Measurements from ENCODE around the gene FUT1. TPM values are rescaled to one million over a fixed set of nuclear protein-coding genes. Genes with fewer than 3 reads are reported as not detected.
A peak's percentile ranks its signal among the peaks of the same experiment; 100 is the strongest.

Gene FUT1
- total and polyA plus RNA-seq, 9 of the 15 experiments (the other 6 are each of a cell fraction or from before 2014, with no cell fraction given), result 2.3 to 18.5 (median 8.8) TPM

DNA sequence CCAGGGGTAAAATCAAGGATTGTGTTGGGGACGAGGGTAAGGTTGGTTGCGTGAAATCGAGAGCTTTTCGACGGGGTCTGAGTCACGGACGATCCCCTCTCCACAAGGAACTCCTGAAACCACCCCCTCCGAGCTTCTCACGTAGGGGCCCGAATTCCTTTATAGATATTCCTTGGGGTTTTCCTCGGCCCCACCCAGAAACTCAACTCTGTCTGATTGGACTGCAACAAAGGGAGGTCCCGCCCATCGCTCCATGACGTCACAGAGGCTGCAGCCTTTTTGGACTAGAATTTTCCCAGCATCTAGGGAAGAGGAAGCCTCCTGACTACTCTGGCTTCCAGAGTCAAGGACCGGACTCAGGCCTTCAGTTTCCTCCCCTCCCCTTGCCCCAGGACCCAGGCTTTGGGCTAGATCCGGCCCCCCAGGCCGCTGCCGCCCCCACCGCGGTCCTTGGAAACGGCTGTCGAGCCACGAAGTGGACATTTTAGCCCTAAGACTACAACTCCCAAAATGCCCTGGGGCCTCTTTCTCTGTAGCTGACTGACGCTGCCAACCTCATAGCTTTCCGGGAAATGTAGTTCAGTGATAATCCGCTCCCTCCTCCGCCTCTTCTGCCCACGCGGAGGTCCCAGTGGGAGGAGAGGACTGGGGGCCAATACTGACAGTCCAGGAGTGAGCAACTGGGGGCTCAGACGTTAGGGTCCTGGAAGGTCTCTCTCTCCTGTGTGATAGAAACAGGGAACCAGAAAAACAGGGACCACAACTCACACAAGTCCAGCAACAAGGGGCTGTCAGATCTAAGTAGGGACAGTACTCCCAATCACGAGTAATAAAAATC is 5.5 kb downstream of the FUT1 start, which contains the start of gene IZUMO1 (continued):
- TF ChIP-seq, protein P1, sequence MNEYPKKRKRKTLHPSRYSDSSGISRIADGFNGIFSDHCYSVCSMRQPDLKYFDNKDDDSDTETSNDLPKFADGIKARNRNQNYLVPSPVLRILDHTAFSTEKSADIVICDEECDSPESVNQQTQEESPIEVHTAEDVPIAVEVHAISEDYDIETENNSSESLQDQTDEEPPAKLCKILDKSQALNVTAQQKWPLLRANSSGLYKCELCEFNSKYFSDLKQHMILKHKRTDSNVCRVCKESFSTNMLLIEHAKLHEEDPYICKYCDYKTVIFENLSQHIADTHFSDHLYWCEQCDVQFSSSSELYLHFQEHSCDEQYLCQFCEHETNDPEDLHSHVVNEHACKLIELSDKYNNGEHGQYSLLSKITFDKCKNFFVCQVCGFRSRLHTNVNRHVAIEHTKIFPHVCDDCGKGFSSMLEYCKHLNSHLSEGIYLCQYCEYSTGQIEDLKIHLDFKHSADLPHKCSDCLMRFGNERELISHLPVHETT (CRISPR knock-in tag; conservative IDR thresholded peaks at IDR 0.05 in 1 of 2, IDR thresholded peaks at IDR 0.05 in 1 of 2), result peak in 1 of 2 experiments; percentile 84; a peak in 2 of 4 replicates
- TF ChIP-seq, protein P2, sequence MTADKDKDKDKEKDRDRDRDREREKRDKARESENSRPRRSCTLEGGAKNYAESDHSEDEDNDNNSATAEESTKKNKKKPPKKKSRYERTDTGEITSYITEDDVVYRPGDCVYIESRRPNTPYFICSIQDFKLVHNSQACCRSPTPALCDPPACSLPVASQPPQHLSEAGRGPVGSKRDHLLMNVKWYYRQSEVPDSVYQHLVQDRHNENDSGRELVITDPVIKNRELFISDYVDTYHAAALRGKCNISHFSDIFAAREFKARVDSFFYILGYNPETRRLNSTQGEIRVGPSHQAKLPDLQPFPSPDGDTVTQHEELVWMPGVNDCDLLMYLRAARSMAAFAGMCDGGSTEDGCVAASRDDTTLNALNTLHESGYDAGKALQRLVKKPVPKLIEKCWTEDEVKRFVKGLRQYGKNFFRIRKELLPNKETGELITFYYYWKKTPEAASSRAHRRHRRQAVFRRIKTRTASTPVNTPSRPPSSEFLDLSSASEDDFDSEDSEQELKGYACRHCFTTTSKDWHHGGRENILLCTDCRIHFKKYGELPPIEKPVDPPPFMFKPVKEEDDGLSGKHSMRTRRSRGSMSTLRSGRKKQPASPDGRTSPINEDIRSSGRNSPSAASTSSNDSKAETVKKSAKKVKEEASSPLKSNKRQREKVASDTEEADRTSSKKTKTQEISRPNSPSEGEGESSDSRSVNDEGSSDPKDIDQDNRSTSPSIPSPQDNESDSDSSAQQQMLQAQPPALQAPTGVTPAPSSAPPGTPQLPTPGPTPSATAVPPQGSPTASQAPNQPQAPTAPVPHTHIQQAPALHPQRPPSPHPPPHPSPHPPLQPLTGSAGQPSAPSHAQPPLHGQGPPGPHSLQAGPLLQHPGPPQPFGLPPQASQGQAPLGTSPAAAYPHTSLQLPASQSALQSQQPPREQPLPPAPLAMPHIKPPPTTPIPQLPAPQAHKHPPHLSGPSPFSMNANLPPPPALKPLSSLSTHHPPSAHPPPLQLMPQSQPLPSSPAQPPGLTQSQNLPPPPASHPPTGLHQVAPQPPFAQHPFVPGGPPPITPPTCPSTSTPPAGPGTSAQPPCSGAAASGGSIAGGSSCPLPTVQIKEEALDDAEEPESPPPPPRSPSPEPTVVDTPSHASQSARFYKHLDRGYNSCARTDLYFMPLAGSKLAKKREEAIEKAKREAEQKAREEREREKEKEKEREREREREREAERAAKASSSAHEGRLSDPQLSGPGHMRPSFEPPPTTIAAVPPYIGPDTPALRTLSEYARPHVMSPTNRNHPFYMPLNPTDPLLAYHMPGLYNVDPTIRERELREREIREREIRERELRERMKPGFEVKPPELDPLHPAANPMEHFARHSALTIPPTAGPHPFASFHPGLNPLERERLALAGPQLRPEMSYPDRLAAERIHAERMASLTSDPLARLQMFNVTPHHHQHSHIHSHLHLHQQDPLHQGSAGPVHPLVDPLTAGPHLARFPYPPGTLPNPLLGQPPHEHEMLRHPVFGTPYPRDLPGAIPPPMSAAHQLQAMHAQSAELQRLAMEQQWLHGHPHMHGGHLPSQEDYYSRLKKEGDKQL (CRISPR knock-in tag; IDR thresholded peaks at IDR 0.05; ENCODE audit: borderline replicate concordance), result no peak
- TF ChIP-seq JUNB (CRISPR knock-in tag; conservative IDR thresholded peaks at IDR 0.05), result no peak
- TF ChIP-seq ZEB2 (IDR thresholded peaks at IDR 0.05), result no peak
- TF ChIP-seq SIN3B (IDR thresholded peaks at IDR 0.05; ENCODE audit: low read depth), result no peak
- TF ChIP-seq HIVEP1 (CRISPR knock-in tag; IDR thresholded peaks at IDR 0.05), result no peak
- no peak for TF ChIP-seq ZNF224 (CRISPR knock-in tag; IDR thresholded peaks at IDR 0.05)
- peak; percentile 97 for TF ChIP-seq ATF7 (IDR thresholded peaks at IDR 0.05)
- TF ChIP-seq ZNF143 (CRISPR knock-in tag; IDR thresholded peaks at IDR 0.05), result peak; percentile 98
- TF ChIP-seq ZBTB7A (IDR thresholded peaks at IDR 0.05; ENCODE audit: borderline replicate concordance, control insufficient read depth, low read depth, low read length), result peak; percentile 63; the same call in 1 of the 2 replicates
- TF ChIP-seq, protein P3, sequence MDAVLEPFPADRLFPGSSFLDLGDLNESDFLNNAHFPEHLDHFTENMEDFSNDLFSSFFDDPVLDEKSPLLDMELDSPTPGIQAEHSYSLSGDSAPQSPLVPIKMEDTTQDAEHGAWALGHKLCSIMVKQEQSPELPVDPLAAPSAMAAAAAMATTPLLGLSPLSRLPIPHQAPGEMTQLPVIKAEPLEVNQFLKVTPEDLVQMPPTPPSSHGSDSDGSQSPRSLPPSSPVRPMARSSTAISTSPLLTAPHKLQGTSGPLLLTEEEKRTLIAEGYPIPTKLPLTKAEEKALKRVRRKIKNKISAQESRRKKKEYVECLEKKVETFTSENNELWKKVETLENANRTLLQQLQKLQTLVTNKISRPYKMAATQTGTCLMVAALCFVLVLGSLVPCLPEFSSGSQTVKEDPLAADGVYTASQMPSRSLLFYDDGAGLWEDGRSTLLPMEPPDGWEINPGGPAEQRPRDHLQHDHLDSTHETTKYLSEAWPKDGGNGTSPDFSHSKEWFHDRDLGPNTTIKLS (IDR thresholded peaks at IDR 0.05; ENCODE audit: borderline replicate concordance, low read depth), result peak; percentile 89
- TF ChIP-seq CHD2 (IDR thresholded peaks at IDR 0.05; ENCODE audit: low read depth, low read length), result no peak
- TF ChIP-seq, protein P4, sequence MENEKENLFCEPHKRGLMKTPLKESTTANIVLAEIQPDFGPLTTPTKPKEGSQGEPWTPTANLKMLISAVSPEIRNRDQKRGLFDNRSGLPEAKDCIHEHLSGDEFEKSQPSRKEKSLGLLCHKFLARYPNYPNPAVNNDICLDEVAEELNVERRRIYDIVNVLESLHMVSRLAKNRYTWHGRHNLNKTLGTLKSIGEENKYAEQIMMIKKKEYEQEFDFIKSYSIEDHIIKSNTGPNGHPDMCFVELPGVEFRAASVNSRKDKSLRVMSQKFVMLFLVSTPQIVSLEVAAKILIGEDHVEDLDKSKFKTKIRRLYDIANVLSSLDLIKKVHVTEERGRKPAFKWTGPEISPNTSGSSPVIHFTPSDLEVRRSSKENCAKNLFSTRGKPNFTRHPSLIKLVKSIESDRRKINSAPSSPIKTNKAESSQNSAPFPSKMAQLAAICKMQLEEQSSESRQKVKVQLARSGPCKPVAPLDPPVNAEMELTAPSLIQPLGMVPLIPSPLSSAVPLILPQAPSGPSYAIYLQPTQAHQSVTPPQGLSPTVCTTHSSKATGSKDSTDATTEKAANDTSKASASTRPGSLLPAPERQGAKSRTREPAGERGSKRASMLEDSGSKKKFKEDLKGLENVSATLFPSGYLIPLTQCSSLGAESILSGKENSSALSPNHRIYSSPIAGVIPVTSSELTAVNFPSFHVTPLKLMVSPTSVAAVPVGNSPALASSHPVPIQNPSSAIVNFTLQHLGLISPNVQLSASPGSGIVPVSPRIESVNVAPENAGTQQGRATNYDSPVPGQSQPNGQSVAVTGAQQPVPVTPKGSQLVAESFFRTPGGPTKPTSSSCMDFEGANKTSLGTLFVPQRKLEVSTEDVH (IDR thresholded peaks at IDR 0.05; ENCODE audit: low read depth, partially characterized antibody), result peak; percentile 41

All from K562 (cell line).